ENCODE data around the gene LAT.
A peak's percentile ranks its signal among the peaks of the same experiment; 100 is the strongest.
"Not testable (repeated sequence)": the region's sequence is repeated elsewhere in the genome, so short reads cannot be mapped to it uniquely, and the experiment has no call there.

The LAT gene, protein sequence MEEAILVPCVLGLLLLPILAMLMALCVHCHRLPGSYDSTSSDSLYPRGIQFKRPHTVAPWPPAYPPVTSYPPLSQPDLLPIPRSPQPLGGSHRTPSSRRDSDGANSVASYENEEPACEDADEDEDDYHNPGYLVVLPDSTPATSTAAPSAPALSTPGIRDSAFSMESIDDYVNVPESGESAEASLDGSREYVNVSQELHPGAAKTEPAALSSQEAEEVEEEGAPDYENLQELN

DNA sequence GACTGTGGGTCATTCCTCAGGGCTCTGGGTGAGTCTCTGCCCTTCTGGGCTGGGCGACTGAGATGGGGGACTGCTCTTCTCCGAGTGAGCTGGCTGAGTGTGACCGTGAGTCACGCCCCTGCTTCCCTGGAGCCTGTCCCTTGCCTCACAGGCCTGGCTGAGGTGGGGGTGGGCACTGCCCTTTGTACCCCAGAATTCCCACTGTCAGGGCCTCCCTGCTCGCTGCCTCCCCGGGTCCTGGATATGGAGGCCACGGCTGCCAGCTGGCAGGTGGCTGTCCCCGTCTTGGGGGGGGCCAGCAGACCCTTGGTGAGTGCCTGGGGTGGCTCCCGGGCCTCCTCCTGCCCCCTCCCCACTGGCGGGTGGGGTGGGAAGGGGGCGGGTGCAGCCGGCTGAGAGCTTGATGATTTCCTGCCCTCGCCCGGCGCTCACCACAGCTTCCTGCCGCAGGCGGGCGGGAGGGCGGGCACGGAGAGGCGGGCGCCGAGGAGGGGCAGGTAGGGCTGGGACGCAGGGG lies at the start of gene LAT:
TSS of gene LAT (plus strand) at position 434 of the 517 bp plus-strand sequence. CDS start 366 bp downstream, outside the sequence.
- no peak for DNase-seq (ENCODE audit: low read depth in 2 of 2)

DNA sequence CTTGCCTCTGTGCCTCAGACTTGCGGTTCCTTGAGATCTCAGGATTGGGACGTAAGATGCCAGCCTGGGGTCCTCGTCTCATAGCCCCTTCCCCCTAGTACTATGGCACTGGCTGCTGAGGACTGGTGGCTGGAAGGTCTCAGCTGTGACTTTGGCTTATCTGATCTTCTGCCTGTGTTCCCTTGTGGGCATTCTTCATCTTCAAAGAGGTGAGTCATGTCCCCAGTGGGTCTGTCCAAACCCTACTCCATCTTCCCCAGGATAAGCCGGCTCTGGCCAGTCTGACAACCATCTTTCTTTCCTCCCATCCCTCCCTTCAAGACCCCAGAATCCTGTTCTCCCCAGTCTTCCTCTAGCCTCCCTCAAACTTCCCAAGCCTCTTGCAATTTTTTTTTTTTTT lies 49.5 kb upstream of the LAT start:
- no peak for DNase-seq (ENCODE audit: low read depth in 2 of 2)

DNA sequence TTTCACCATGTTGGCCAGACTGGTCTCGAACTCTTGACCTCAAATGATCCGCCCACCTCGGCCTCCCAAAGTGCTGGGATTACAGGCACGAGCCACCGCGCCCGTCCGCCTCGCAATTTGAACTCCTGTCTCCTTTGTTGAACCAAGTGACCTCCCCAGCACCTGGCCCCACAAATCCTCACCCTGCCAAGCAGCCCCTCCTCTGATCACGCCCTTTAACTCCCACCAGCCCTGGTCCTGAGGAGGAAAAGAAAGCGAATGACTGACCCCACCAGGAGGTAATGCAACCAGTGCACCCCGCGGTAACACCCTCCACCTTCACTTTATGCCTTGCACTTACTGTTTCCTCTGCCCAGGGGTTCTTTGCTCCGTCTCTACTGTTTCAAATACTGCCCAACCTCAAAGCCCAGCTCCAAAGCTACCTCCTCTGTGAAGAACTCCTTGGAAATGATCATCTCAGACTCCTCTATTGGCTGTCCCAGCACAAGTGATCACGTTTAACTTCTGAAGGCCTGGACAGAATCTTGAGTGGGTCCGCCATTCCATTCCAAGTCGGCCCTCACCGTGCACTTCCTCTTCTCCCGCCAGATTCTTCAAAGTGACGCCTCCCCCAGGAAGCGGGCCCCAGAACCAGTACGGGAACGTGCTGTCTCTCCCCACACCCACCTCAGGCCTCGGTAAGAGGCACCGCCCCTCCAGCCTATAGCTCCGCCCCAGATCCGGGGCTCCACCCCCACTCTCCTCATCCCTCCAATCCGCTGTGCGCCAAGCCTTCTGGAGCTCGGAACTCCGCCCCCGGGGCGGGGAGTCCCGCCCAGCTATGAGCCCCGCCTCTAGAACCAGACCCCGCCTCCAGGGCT lies 48.7 kb upstream of the LAT start:
- DNase-seq (ENCODE audit: low read depth in 2 of 2) = peak; percentile 28 to 30

DNA sequence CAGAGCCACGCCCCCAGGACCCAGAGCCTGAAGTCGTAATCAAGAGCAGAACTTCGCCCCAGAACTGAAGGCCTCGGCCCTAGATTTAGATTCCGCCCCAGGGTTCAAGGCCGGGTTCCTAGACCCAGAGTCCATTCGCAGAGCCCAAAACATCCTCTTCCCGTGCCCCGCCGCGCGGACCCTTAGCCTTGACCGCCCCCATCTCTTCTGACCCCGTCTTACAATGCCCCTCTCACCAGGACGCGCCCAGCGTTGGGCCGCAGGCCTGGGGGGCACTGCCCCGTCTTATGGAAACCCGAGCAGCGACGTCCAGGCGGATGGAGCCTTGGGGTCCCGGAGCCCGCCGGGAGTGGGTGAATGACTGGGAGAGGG lies 48.1 kb upstream of the LAT start:
- DNase-seq (ENCODE audit: low read depth in 2 of 2) = no peak

DNA sequence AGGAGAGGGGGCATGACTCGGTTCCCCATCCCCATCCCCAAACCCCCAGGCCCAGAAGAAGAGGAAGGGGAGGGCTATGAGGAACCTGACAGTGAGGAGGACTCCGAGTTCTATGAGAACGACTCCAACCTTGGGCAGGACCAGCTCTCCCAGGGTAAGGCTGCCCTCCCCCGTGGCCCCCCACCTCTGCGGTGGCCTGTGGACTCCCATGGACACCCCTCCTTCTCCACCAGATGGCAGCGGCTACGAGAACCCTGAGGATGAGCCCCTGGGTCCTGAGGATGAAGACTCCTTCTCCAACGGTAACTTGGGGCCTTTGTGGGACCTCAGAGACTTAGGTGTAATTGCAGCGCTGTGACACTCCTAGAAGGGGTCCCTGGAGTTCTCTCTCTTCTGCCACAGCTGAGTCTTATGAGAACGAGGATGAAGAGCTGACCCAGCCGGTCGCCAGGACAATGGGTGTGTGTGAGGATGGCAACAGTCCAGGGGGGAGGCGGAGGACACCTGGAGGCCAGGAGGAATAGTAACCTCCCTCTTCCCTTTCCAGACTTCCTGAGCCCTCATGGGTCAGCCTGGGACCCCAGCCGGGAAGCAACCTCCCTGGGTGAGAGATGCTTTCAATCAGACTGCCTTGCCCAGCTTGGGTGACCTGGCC lies 47.5 kb upstream of the LAT start:
- DNase-seq (ENCODE audit: low read depth in 2 of 2) = no peak

DNA sequence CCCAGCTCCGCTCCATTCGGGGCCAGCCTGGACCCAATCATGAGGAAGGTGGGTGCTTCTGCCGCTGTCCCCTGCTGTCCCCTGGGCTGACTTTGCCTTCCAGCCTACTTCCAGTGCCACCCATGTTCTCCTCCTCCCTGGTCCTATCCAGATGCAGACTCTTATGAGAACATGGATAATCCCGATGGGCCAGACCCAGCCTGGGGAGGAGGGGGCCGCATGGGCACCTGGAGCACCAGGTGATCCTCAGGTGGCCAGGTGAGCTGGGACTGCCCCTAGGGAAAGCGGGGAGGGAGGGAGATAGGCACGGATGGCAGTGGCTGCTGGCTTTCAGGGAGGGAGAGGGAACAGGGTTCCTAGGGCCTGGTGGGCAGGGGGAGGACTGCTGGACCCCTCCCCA lies 46.1 kb upstream of the LAT start:
- no peak for DNase-seq (ENCODE audit: low read depth in 2 of 2)

DNA sequence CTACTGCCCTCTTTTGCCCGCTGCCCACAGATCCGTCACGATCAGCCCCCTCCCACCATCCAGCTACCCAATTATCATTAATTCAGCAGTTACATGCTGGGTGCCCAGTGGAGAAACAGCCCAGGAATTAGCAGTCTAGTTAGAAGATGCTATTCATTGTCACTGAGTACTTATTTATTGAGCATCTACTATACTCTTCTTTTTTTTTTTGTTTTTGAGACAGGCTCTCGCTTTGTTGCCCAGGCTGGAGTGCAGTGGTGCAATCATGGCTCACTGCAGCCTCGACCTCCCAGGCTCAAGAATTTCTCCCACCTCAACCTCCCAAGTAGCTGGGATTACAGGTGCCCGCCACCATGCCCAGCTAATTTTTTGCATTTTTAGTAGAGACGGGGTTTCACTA lies 45.0 kb upstream of the LAT start:
- DNase-seq (ENCODE audit: low read depth in 2 of 2) = not testable (repeated sequence)

DNA sequence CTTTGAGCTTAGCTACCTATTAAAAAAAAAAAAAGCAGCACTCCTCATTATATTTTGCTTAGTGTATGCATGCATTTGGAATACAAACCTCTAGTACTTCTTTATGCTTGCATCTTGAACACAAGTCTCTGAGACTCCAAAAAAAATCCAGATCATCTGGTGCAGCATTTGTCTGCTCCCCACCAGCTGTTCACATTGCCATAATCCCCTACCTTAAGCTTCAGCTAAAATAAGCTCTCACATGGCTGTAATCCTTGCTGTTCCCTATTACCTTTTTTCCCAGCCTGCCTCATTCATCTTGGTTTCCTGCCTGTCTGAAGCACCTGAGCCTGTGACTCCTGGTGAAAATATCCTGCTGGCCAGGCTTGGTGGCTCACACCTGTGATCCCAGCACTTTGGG lies 41.6 kb upstream of the LAT start:
- DNase-seq (ENCODE audit: low read depth in 2 of 2) = no peak

DNA sequence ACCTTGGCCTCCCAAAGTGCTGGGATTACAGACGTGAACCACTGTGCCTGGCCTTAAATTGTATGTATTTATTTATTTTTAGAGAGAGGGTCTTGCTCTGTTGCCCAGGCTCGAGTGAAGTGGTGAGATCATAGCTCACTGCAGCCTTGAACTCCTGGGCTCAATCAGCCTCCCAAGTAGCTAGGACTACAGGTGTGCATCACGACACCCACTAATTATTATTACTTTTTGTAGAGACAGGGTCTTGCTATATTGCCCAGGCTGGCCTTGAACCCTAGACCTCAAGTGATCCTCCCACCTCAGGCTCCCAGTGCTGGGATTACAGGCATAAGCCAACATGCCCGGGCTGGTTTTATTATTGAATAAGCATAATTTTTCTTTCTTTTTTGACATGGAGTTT lies 38.2 kb upstream of the LAT start:
- no peak for DNase-seq (ENCODE audit: low read depth in 2 of 2)

DNA sequence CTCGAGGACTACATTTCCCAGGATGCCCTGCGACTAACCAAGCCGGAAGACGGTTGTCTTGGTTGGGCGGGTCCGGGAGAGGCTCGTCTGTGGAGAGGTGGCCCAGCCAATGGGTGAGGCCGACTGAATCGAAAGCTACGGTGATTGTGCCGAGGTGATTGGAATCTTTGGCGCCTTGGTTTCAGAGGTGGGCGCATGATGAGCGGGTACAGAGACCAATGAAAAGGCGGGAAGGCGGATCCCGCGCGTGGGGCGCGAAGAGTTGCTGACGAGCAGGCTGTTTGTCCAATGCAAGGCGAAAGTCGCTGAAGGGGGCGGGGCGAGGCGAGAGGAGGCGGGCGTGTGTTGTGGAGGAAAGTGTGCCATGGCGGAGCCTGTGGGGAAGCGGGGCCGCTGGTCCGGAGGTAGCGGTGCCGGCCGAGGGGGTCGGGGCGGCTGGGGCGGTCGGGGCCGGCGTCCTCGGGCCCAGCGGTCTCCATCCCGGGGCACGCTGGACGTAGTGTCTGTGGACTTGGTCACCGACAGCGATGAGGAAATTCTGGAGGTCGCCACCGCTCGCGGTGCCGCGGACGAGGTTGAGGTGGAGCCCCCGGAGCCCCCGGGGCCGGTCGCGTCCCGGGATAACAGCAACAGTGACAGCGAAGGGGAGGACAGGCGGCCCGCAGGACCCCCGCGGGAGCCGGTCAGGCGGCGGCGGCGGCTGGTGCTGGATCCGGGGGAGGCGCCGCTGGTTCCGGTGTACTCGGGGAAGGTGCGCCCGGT lies 34.0 kb upstream of the LAT start, which contains the start of gene NFATC2IP:
TSS of gene NFATC2IP (plus strand) at position 290 of the 762 bp plus-strand sequence. CDS start at position 365, 75 bp downstream.
- peak; percentile 100 for DNase-seq (ENCODE audit: low read depth in 2 of 2)

DNA sequence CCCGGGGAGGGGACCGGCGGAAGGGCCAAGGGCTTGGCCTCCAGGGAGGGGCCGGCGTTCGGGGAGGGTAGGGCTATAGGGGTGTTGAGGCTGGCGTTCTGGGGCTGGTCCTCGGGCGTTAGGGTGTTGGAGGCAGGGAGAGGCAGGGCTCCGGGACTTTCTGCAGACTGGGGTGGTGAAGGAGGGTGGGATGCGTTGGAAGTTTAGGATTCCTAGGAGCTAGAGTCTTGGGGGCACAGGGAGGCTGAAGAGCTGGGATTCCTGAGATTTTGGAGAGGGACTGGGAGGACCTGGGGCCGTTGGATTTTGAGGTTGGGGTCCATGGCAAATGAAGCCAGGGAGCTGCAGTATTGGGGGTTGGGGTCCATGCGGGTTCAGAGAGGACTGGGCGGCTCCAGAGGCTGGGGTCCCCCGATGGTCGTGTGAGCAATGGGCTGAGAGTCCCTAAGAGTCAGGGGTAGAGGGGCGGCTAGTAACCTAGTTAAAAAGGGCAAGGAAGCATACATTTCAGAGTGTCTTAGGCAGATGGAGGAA lies 33.4 kb upstream of the LAT start:
- no peak for DNase-seq (ENCODE audit: low read depth in 2 of 2)

DNA sequence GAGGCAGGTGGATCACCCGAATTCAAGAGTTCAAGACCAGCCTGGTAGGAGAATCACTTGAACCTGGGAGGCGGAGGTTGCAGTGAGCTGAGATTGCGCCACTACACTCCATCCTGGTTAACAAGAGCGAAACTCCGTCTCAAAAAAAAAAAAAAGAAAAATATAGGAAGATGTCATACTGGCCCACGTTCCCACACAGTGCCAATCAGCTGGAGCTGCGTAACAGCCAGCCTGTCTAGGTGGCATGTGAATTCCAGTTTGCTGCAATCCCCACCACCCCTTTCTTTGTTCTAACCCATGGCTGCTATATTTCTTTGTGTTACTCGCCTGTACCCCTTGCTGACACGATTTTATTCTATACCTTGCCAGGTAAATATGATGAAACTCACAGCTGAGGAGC lies 26.6 kb upstream of the LAT start:
- DNase-seq (ENCODE audit: low read depth in 2 of 2) = no peak

DNA sequence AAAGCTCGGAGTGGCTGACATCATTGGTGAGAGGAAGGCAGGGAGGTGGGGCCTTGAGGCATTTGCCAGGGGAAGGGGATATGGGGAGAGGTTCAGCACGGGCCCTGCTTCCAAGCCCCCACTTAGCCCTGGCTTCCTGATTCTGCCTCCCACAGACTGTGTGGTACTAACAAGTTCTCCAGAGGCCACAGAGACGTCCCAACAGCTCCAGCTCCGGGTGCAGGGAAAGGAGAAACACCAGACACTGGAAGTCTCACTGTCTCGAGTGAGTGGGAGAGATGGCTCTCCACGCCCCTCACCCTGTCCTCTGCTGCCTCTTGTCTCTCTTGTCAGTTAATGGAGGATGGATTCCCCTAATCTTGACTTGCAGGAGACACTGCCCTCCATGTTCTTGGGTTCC lies 26.0 kb upstream of the LAT start:
- no peak for DNase-seq (ENCODE audit: low read depth in 2 of 2)

DNA sequence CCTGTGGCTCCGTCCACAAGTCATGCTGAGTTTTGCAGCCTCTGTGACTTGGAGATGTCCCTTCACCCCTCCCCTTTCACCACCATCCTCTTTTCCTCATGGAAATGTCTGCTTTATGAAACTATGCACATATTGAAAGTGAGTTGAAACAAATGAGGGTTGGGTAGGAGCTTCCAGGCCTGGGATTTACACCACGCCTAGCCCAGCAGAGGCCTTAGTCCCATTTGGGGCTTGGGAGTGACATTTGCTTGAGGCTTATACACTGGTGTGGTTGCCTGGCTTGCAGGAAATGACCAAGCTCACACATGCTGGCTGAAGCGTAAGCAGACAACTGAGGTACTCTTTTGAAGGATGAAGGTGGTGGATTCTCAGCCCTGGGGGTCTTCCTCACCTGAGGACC lies 20.8 kb upstream of the LAT start:
- no peak for DNase-seq (ENCODE audit: low read depth in 2 of 2)

DNA sequence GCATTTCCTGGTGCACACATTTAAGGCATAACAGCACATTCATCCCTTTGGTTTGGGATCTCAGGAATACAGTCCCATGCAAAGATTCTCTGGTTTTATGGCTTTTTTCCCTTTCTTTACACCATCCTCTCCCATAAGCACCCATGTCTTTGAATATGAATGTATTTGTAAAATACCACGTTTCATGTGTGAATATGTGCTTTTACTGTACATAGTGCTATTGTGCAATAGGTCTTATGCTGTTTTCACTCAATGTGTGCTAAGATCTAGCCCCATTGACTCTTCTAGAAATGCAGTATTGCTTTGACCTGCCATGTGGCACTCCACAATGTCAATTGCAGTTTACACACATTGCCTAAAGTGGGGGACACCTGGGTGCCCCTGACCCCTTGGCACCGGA lies 20.4 kb upstream of the LAT start:
- DNase-seq (ENCODE audit: low read depth in 2 of 2) = no peak

DNA sequence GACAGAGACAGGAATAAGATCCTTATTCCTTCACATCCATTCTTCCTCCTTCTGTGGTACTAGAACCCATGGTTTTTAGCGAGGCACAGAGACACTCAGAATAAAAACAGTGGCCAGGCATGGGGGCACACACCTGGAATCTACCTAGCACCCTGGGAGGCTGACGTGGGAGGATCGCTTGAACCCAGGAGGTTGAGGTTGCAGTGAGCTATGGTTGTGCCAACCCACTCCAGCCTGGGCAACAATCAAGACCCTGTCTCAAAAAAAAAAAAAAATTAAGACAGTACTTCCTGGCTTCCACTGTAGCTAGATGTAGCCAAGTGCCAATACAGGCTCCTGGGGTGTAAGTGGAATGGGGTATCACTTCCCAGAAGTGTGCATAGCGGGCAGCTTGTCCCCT lies 17.7 kb upstream of the LAT start:
- no peak for DNase-seq (ENCODE audit: low read depth in 2 of 2)

DNA sequence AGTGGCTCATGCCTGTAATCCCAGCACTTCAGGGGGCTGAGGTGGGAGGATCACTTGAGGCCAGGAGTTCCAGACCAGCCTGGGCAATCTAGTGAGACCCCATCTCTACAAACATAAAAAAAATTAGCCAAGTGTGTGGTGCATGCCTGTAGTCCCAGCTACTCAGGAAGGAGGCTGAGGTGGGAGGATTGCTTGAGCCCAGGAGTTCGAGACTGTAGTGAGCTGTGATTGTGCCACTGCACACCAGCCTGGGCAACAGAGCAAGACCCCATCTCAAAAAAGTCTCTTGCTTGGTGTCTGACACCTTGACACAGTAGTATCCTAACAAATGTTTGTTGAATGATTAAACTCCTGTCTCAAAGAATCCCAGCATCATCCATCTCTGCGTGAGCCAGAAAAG lies 15.2 kb upstream of the LAT start:
- DNase-seq (ENCODE audit: low read depth in 2 of 2) = not testable (repeated sequence)

DNA sequence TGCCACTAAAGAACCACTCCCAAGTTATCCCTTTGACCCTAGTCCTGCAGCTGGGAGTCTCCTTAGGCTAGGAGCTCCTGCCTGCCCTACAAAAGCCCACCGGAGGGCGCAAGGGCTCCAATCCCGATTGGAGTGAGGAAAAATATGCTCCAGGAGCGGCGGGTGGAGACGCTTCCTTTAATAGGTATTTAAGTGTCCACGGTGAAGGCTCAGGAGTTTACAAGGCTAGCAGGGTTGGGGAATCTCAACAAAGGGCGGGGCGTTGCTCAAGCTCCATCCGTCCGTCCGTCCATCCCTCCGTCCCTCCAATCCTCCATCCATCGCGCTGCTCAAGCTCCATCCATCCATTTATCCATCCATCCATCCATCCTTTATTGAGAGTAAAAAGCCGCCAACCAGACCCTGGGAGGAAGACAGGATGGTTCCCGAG lies 10.8 kb upstream of the LAT start:
- peak; percentile 21 to 24 for DNase-seq (ENCODE audit: low read depth in 2 of 2)

DNA sequence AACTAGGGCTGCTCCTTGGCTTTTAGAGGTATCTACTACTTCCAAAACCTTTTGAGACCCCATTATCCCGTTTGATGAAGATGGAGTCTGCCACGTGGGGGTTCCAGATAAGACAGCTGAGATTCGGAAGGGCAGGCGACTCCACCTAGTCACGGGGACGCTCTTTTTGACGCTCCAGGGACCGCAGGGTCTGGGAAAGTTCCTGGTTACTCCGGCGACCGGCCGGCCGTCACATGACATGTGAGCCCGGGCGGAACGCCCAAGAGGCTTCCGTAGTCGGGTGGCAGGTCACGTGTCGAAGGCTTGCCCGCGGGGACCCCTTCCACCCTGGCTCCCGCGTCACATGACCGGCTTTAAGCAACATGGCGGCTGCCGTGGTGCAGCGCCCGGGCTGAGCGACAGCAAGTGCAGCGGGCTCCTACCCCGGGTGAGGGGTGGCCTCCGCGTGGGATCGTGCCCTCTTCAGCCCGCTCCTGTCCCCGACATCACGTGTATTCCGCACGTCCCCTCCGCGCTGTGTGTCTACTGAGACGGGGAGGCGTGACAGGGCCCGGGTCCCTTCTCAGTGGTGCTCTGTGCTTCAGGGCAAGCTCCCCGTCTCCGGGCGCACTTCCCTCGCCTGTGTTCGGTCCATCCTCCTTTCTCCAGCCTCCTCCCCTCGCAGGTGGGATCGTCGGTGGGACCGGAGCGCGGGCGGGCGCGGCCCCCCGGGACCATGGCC lies 10.3 kb upstream of the LAT start, which contains the start of gene SPNS1:
TSS of gene SPNS1 (plus strand) at position 342 of the 721 bp plus-strand sequence. CDS start at position 716, 374 bp downstream.
- peak; percentile 85 to 87 for DNase-seq (ENCODE audit: low read depth in 2 of 2)

DNA sequence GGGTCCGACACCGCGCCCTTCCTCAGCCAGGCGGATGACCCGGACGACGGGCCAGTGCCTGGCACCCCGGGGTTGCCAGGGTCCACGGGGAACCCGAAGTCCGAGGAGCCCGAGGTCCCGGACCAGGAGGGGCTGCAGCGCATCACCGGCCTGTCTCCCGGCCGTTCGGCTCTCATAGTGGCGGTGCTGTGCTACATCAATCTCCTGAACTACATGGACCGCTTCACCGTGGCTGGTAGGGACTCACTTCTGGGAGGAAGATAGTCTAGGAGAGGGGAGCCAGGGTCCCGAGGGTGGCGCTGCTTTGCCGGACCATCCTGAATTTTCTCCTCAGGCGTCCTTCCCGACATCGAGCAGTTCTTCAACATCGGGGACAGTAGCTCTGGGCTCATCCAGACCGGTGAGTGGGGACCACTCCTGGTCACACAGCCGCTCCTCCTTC lies 9.7 kb upstream of the LAT start:
- DNase-seq (ENCODE audit: low read depth in 2 of 2) = no peak

Measured in fibroblast of skin of left biceps (primary cell).